ENCODE measurements around the gene INSL3. TPM values are rescaled to one million over a fixed set of nuclear protein-coding genes. Genes with fewer than 3 reads are reported as not detected.

The INSL3 gene
- total and polyA plus RNA-seq, 2 of the 13 experiments (the other 11 are each of a cell fraction or from before 2014, with no cell fraction given): 0.30 TPM; not detected in 1

DNA sequence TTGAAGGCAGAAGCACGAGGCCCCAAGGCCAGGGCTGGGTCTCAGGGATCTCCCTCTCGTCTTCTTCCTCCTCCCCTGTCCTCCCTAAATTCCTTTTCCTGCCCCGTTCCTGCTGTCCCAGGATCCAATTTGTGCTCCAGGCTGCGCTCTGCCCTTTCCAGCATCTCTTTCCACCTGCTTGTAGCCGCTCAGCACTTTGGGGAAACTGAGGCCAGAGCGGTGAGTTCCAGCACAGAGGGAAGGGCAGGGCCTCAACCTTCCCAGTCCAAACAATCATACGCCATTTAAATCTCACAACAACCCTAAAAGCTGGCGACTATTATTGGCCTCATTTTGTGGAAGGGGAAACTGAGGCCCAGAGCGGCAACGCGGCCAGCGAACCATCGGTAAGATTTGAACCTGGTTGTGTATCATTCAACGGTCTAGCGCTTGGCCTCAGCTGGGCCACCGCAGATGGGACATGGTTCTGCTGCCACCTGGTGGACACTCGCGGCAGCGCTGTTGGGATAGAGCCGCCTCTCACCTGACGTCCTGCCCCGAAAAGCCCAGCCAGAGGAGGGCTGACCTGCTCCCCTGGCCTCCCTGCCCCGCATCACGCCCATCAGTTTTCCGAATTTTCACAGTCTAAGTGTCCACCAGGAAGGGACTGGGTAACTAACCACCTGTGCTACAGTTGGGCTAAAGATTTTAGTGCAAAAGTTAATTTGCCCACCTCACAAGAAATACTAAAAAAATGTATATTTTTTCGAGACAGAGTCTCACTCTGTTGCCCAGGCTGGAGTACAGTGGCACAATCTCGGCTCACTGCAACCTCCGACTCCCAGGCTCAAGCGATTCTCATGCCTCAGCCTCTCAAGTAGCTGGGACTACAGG lies 34.2 kb upstream of the INSL3 start (continued):
- TF ChIP-seq, protein P1, sequence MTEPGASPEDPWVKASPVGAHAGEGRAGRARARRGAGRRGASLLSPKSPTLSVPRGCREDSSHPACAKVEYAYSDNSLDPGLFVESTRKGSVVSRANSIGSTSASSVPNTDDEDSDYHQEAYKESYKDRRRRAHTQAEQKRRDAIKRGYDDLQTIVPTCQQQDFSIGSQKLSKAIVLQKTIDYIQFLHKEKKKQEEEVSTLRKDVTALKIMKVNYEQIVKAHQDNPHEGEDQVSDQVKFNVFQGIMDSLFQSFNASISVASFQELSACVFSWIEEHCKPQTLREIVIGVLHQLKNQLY (CRISPR knock-in tag; IDR thresholded peaks at IDR 0.05): no peak
- TF ChIP-seq ZBTB21 (CRISPR knock-in tag; IDR thresholded peaks at IDR 0.05) (no peak), ZNF329 (CRISPR knock-in tag; IDR thresholded peaks at IDR 0.05; ENCODE audit: low read depth) (no peak), ZNF768 (CRISPR knock-in tag; IDR thresholded peaks at IDR 0.05) (no peak), KDM3A (CRISPR knock-in tag; IDR thresholded peaks at IDR 0.05; ENCODE audit: low read depth) (no peak), SMC3 (IDR thresholded peaks at IDR 0.05; ENCODE audit: low read length) (peak; percentile 55), ZMYM3 (CRISPR knock-in tag; IDR thresholded peaks at IDR 0.05) (peak; percentile 66), ISX (CRISPR knock-in tag; conservative IDR thresholded peaks at IDR 0.05) (no peak), TAF15 (IDR thresholded peaks at IDR 0.05; ENCODE audit: low read depth, low read length, poor library complexity, severe bottlenecking) (no peak), HNRNPL (IDR thresholded peaks at IDR 0.05; ENCODE audit: low read depth, low read length) (no peak), POGZ (CRISPR knock-in tag; IDR thresholded peaks at IDR 0.05) (no peak), GZF1 (CRISPR knock-in tag; IDR thresholded peaks at IDR 0.05) (no peak), ZNF660 (CRISPR knock-in tag; IDR thresholded peaks at IDR 0.05; ENCODE audit: borderline replicate concordance, low read depth) (no peak), SPEN (CRISPR knock-in tag; IDR thresholded peaks at IDR 0.05; ENCODE audit: low read depth) (peak; percentile 75), SIN3A (IDR thresholded peaks at IDR 0.05; ENCODE audit: borderline replicate concordance, low read depth, low read length) (no peak), SP2 (CRISPR knock-in tag; IDR thresholded peaks at IDR 0.05) (no peak), PHF8 (CRISPR knock-in tag; IDR thresholded peaks at IDR 0.05) (no peak)
- TF ChIP-seq, protein P2, sequence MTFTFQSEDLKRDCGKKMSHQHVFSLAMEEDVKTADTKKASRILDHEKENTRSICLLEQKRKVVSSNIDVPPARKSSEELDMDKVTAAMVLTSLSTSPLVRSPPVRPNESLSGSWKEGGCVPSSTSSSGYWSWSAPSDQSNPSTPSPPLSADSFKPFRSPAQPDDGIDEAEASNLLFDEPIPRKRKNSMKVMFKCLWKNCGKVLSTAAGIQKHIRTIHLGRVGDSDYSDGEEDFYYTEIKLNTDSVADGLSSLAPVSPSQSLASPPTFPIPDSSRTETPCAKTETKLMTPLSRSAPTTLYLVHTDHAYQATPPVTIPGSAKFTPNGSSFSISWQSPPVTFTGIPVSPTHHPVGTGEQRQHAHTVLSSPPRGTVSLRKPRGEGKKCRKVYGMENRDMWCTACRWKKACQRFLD (CRISPR knock-in tag; IDR thresholded peaks at IDR 0.05; ENCODE audit: borderline replicate concordance): no peak
- TF ChIP-seq, protein P3, sequence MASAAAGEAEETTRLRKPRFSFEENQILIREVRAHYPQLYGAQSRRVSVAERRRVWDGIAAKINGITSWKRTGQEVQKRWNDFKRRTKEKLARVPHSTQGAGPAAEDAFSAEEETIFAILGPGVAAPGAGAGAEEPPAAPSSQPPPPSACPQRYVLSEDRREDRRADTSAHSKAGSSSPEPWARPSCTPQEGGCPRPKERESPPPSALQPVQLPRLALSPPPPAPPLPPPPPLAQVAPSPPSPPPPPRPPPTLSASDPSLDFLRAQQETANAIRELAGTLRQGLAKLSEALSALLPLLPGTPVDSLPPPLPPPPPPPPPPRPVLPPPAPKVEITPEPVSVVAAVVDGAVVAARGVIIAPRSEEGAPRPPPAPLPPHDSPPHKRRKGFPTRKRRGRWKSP (CRISPR knock-in tag; IDR thresholded peaks at IDR 0.05): no peak
- TF ChIP-seq, protein P4, sequence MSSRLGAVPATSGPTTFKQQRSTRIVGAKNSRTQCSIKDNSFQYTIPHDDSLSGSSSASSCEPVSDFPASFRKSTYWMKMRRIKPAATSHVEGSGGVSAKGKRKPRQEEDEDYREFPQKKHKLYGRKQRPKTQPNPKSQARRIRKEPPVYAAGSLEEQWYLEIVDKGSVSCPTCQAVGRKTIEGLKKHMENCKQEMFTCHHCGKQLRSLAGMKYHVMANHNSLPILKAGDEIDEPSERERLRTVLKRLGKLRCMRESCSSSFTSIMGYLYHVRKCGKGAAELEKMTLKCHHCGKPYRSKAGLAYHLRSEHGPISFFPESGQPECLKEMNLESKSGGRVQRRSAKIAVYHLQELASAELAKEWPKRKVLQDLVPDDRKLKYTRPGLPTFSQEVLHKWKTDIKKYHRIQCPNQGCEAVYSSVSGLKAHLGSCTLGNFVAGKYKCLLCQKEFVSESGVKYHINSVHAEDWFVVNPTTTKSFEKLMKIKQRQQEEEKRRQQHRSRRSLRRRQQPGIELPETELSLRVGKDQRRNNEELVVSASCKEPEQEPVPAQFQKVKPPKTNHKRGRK (CRISPR knock-in tag; IDR thresholded peaks at IDR 0.05): no peak
- TF ChIP-seq, protein P5, sequence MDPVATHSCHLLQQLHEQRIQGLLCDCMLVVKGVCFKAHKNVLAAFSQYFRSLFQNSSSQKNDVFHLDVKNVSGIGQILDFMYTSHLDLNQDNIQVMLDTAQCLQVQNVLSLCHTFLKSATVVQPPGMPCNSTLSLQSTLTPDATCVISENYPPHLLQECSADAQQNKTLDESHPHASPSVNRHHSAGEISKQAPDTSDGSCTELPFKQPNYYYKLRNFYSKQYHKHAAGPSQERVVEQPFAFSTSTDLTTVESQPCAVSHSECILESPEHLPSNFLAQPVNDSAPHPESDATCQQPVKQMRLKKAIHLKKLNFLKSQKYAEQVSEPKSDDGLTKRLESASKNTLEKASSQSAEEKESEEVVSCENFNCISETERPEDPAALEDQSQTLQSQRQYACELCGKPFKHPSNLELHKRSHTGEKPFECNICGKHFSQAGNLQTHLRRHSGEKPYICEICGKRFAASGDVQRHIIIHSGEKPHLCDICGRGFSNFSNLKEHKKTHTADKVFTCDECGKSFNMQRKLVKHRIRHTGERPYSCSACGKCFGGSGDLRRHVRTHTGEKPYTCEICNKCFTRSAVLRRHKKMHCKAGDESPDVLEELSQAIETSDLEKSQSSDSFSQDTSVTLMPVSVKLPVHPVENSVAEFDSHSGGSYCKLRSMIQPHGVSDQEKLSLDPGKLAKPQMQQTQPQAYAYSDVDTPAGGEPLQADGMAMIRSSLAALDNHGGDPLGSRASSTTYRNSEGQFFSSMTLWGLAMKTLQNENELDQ (CRISPR knock-in tag; IDR thresholded peaks at IDR 0.05; ENCODE audit: borderline replicate concordance): no peak
- TF ChIP-seq, protein P6, sequence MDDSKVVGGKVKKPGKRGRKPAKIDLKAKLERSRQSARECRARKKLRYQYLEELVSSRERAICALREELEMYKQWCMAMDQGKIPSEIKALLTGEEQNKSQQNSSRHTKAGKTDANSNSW (CRISPR knock-in tag; IDR thresholded peaks at IDR 0.05; ENCODE audit: borderline replicate concordance): no peak
